HT1080 (cell line): ENCODE results near the gene SPDYE11. TPM values are rescaled to one million over a fixed set of nuclear protein-coding genes. Genes with fewer than 3 reads are reported as not detected.
A peak's percentile ranks its signal among the peaks of the same experiment; 100 is the strongest.
"Not testable (repeated sequence)": the region's sequence is repeated elsewhere in the genome, so short reads cannot be mapped to it uniquely, and the experiment has no call there.

Experiments used
- DNase-seq: peaks from one replicate; pipeline ENCODE4 v3.0.0-alpha.2; 2015; ENCODE audit warnings: low read depth
- polyA plus RNA-seq, 2 experiments: library from polyadenylated mRNA; depleted of rRNA; stranded (reverse); fragments of >200 nt; gene quantifications; 2 replicates each; pipeline ENCODE4 v1.2.3, GENCODE V29; 2015
- small RNA-seq: library from RNA; depleted of rRNA; stranded (forward); fragments of <200 nt; gene quantifications from one replicate; pipeline ENCODE3, GENCODE V24; 2014
- total RNA-seq: library from RNA; depleted of rRNA; stranded (reverse); fragments of >200 nt; shearing (Covaris generic); gene quantifications from 2 replicates; pipeline ENCODE4 v1.2.3, GENCODE V29; 2014; rRNA removed

The SPDYE11 gene, protein sequence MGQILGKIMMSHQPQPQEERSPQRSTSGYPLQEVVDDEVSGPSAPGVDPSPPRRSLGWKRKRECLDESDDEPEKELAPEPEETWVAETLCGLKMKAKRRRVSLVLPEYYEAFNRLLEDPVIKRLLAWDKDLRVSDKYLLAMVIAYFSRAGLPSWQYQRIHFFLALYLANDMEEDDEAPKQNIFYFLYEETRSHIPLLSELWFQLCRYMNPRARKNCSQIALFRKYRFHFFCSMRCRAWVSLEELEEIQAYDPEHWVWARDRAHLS
- not detected in 2 replicates for total RNA-seq
- not detected in 2 replicates for polyA plus RNA-seq (2015; cell fraction: cytosol; rRNA removed)
- not detected in 2 replicates for polyA plus RNA-seq (2015; cell fraction: nucleus; rRNA removed)

DNA sequence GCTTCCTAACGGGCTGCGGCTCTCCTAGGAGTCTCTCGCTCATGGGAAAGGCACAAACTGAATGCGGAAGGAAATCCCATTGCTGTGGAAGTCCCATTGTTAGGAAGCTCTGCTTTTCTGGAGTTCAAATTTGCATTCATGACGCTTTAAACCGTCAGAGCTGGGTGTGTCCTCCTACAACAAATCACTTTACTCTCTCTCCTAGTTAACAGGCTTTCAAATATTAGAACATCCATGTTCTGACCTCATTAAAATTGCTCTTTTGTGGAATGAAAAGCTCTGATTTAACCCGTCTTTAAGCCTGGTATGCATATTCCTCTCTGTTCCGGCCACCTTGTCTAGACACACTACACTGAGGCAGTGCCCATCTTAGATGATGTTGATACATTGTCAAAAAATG lies at the start of gene SPDYE11:
Gene SPDYE11 (minus strand): TSS at position 101 of the 400 bp plus-strand sequence. CDS start 1,800 bp downstream, outside the sequence.
- DNase-seq, result not testable (repeated sequence)

DNA sequence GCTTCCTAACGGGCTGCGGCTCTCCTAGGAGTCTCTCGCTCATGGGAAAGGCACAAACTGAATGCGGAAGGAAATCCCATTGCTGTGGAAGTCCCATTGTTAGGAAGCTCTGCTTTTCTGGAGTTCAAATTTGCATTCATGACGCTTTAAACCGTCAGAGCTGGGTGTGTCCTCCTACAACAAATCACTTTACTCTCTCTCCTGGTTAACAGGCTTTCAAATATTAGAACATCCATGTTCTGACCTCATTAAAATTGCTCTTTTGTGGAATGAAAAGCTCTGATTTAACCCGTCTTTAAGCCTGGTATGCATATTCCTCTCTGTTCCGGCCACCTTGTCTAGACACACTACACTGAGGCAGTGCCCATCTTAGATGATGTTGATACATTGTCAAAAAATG lies 28.2 kb upstream of the SPDYE11 start, which contains the start of gene SPDYE9:
Gene SPDYE9 (minus strand): TSS at position 101 of the 400 bp plus-strand sequence. CDS start 1,800 bp downstream, outside the sequence.
- not testable (repeated sequence) for DNase-seq

DNA sequence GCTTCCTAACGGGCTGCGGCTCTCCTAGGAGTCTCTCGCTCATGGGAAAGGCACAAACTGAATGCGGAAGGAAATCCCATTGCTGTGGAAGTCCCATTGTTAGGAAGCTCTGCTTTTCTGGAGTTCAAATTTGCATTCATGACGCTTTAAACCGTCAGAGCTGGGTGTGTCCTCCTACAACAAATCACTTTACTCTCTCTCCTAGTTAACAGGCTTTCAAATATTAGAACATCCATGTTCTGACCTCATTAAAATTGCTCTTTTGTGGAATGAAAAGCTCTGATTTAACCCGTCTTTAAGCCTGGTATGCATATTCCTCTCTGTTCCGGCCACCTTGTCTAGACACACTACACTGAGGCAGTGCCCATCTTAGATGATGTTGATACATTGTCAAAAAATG lies 28.0 kb downstream of the SPDYE11 start, which contains the start of gene SPDYE8:
Gene SPDYE8 (minus strand): TSS at position 101 of the 400 bp plus-strand sequence. CDS start 1,800 bp downstream, outside the sequence.
- DNase-seq, result not testable (repeated sequence)

DNA sequence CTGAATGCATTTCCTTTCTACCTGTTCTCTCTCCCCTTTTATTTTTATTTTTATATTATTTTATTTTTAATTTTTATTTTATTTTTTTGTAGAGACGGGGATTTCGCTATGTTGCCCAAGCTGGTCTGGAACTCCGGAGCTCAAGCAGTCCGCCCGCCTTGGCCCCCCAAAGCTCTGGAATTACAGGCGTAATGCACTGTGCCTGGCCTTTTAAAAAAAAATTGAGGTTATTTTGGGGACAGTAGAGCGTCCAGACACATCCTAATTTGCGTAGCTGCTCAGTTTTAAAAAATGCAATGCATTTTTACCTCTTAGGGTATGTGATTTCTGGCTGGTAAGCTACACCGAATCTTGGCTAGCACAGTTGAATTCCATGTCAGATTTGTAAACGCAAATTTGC lies 51.2 kb downstream of the SPDYE11 start:
- peak; percentile 0 for DNase-seq

DNA sequence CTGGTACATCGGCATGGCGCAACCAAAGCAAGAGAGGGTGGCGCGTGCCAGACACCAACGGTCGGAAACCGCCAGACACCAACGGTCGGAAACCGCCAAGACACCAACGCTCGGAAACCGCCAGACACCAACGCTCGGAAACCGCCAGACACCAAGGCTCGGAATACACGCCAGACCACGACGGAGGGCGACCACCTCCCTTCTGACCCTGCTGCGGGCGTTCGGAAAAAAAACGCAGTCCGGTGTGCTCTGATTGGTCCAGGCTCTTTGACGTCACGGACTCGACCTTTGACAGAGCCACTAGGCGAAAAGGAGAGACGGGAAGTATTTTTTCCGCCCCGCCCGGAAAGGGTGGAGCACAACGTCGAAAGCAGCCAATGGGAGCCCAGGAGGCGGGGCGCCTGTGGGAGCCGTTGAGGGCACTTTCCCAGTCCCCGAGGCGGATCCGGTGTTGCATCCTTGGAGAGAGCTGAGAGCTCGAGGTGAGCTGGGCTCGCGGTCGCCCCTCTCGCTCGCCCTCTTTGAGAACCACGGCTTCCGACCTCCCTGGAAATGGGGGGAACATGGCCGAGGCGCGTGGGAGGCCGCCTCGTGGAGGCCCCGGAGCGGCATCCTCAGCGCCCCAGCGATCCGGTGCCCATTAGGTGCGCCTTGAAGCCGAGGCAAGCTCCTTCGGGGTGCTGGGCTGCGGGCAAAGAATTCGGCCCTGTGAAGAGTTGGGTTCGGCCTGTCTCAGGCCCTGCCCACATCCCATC lies 51.8 kb downstream of the SPDYE11 start:
- DNase-seq, result peak; percentile 85

DNA sequence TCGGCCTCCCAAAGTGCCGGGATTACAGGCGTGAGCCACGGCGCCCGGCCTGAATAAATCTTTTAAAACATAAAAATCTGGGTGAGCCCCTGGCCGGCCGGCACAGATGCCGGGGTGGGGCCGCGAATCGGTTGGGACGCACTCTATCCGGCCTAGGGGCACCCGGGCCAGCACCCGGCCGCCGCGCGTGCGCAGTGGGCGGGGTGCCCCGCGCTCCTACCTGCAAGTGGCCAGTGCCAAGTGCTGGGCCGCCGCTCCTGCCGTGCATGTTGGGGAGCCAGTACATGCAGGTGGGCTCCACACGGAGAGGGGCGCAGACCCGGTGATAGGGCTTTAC lies 52.4 kb downstream of the SPDYE11 start:
- not testable (repeated sequence) for DNase-seq

DNA sequence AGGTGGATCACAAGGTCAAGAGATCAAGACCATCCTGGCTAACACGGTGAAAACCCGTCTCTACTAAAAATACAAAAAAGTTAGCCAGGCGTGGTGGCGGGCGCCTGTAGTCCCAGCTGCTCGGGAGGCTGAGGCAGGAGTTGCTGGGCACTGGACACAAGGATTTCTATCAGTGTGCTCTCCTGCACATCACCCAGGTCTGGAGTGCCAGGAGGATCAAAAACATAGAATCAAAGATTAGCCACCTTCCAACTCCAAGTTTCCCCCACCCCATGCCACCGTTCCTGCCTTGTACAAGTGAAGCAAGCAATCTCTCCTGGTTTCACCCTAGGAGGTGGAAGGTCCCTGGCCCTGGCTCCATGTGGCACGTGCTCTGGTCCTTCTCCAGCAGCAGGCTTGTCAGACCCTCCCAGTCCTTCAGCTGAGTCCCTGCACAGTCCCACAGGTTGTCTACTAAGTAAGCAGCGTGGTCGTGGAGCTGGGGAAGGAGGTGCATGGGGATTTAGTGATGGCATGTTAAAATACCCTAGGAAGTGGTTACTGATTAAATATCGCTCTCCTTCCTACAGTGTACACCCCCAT lies 59.7 kb downstream of the SPDYE11 start:
- DNase-seq, result not testable (repeated sequence)

Small RNA genes within 50 kb of the gene (small RNA-seq; reads per million reads assigned to genes)
- gene RF00019, result not detected

Other genes starting within 250 kb of the SPDYE11 start
- gene TYW1B, start 229.7 kb downstream of the SPDYE11 start, total RNA-seq, result 1.7 TPM in 2 replicates
- 7.6 and 11.2 TPM in 2 replicates for gene POM121, start 132.8 kb downstream of the SPDYE11 start, total RNA-seq
- not detected in 2 replicates for gene TRIM74, start 88.4 kb downstream of the SPDYE11 start, total RNA-seq
- gene SPDYE8, start 28.1 kb downstream of the SPDYE11 start, total RNA-seq, result not detected in 2 replicates
- not detected in 2 replicates for gene SPDYE9, start 28.1 kb upstream of the SPDYE11 start, total RNA-seq